ENCODE data around the gene COL4A2. TPM values are rescaled to one million over a fixed set of nuclear protein-coding genes. Genes with fewer than 3 reads are reported as not detected.

Gene COL4A2
- total and polyA plus RNA-seq, 2 experiments from 2014 or later, result 146 to 455 TPM

DNA sequence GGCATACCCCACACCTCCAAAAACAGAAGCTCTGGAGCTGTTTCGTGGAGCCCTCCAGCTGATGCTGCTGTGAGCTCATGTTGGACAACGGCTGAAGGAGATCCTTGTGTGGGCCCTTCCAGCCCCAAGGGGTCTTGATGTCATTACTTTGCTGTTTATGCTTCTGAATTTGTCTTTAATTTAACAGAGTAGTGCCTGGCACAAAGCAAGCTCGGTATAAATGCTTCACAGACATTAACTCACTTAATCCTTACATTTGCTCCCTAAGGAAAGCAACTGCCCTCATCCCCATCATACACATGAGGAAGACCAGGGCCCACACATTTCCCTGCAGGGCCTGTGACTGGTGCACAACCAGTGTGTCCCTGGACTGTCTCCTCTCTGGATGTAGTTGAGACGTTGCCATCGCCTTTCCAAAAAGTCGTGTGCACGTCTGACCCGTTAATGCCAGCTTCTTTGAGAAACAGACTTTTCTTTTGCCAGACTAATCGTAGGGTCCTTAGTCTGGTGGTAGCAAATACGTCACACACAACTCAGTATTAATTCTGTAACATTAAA is 7.7 kb upstream of the COL4A2 start:
- no peak overlapping the region for H2AFZ ChIP-seq
- H3K4me1 ChIP-seq (ENCODE audit: insufficient read depth), result peaks cover 33% of the 10 kb centered on the region
- 74 to 76% methylated on average over 10 of the region's 10 CpGs for WGBS, 2 experiments (ENCODE audit: low coverage in 1 of 2, low lambda C conversion rate in 2 of 2, missing lambda C conversion rate in 2 of 2)
- no peak overlapping the region for H3K27ac ChIP-seq
- H3K9me2 ChIP-seq (ENCODE audit: insufficient read depth), result no peaks in the 10 kb centered on the region
- H3K36me3 ChIP-seq (ENCODE audit: low read depth), result no peaks in the 10 kb centered on the region
- TF ChIP-seq EZH2phosphoT487 (IDR thresholded peaks at IDR 0.05; ENCODE audit: insufficient read depth, low read depth) (no peak), EZH2 (IDR thresholded peaks at IDR 0.05; ENCODE audit: insufficient read depth, poor library complexity, severe bottlenecking) (no peak)
- H3K4me3 ChIP-seq, result no peak overlapping the region
- H3K79me2 ChIP-seq (ENCODE audit: insufficient read depth), result peaks cover 35% of the 10 kb centered on the region
- H3K27me3 ChIP-seq (replicated peaks; ENCODE audit: insufficient read depth), result no peaks in the 10 kb centered on the region
- H4K20me1 ChIP-seq (ENCODE audit: insufficient read depth), result no peaks in the 10 kb centered on the region
- in situ Hi-C loops (cut with MboI), result no loop called here
- H3K9me3 ChIP-seq (ENCODE audit: low read depth), result no peaks in the 10 kb centered on the region
- no peak for DNase-seq
- H3F3A ChIP-seq (ENCODE audit: insufficient read depth), result peaks cover 52% of the 10 kb centered on the region
- no peak overlapping the region for H3K9ac ChIP-seq
- H3K4me2 ChIP-seq (ENCODE audit: unreplicated experiment), result no peak overlapping the region

DNA sequence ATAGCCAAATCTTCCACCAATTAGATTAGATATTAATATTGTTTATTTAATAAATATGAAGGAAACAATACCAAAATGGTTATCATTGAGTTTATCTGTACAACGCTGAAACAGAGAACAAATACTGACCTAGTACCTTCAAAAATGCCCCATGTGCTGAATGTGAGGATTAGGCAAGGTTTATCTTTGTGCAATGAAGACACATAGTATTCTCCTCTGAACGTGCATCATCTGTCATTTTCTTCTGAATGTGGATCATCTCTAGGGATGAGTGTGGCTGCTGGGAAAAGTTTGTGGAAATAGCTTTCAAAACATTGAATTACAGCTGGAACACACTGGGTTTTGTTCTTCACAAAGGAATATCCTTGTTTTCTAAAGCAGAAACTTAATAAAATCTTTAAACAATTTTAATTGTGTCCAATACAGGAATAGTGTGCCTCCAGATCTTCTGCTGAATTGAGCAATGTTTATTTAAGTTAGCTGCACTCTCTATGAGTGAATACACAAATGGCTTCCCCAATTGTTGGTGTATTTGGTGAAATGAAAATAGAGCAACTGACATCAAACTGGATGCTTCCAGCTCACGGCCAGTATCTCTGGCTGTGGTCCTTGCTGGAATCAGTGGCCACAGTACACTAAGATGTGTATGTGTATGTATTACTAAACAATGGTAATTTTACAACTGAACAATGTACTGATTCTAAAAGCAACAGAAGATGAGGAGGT is 6.8 kb upstream of the COL4A2 start:
- Histone ChIP-seq H3K9me2 (ENCODE audit: insufficient read depth) (no peaks in the 10 kb centered on the region), H3K4me1 (ENCODE audit: insufficient read depth) (peaks cover 36% of the 10 kb centered on the region), H3K9ac (no peak overlapping the region), H3K79me2 (ENCODE audit: insufficient read depth) (peaks cover 44% of the 10 kb centered on the region), H3K9me3 (ENCODE audit: low read depth) (no peaks in the 10 kb centered on the region), H4K20me1 (ENCODE audit: insufficient read depth) (no peaks in the 10 kb centered on the region), H3K36me3 (ENCODE audit: low read depth) (no peaks in the 10 kb centered on the region), H3K27ac (no peak overlapping the region), H3K27me3 (replicated peaks; ENCODE audit: insufficient read depth) (no peaks in the 10 kb centered on the region), H3F3A (ENCODE audit: insufficient read depth) (peaks cover 45% of the 10 kb centered on the region), H3K4me2 (ENCODE audit: unreplicated experiment) (peak overlapping the region; percentile 19), H2AFZ (no peak overlapping the region), H3K4me3 (no peak overlapping the region)
- WGBS, 2 experiments (ENCODE audit: low coverage in 1 of 2, low lambda C conversion rate in 2 of 2, missing lambda C conversion rate in 2 of 2), result 93 to 95% methylated on average over 3 of the region's 3 CpGs
- in situ Hi-C loops (cut with MboI), result no loop called here
- no peak for TF ChIP-seq EZH2 (IDR thresholded peaks at IDR 0.05; ENCODE audit: insufficient read depth, poor library complexity, severe bottlenecking)
- TF ChIP-seq EZH2phosphoT487 (IDR thresholded peaks at IDR 0.05; ENCODE audit: insufficient read depth, low read depth), result no peak
- DNase-seq, result no peak

DNA sequence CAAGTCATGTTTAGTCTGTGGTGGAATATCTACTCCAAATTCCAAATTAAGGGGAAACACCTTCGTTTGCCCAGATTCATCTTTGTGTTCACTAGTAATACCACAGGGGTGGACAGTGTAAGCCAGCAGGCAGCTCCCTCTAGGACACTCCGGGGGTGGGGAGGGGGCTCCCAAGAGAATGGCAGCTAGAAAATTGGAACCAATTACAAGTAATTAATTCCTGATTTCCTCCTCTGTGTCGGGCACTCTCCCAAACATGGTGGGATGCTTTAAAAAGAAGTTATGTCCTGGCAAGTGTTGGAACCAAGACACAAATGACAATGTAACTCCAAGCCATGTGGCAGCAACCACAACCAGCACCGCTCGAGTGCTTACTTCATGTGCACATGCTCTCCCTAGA is 6.0 kb upstream of the COL4A2 start:
- H3K9me2 ChIP-seq (ENCODE audit: insufficient read depth), result no peaks in the 10 kb centered on the region
- in situ Hi-C loops (cut with MboI), result no loop called here
- H2AFZ ChIP-seq, result peak overlapping the region; percentile 43; the same call in 1 of the 2 replicates
- no peaks in the 10 kb centered on the region for H3K9me3 ChIP-seq (ENCODE audit: low read depth)
- H3K36me3 ChIP-seq (ENCODE audit: low read depth), result no peaks in the 10 kb centered on the region
- no peaks in the 10 kb centered on the region for H3K27me3 ChIP-seq (replicated peaks; ENCODE audit: insufficient read depth)
- H3K79me2 ChIP-seq (ENCODE audit: insufficient read depth), result peaks cover 49% of the 10 kb centered on the region
- TF ChIP-seq EZH2 (IDR thresholded peaks at IDR 0.05; ENCODE audit: insufficient read depth, poor library complexity, severe bottlenecking) (no peak), EZH2phosphoT487 (IDR thresholded peaks at IDR 0.05; ENCODE audit: insufficient read depth, low read depth) (no peak)
- DNase-seq, result no peak
- peak overlapping the region; percentile 57 for H3K27ac ChIP-seq
- H3K4me3 ChIP-seq, result peak overlapping the region; percentile 37; the same call in 1 of the 2 replicates
- peaks cover 43% of the 10 kb centered on the region for H3K4me1 ChIP-seq (ENCODE audit: insufficient read depth)
- no peaks in the 10 kb centered on the region for H4K20me1 ChIP-seq (ENCODE audit: insufficient read depth)
- H3K9ac ChIP-seq, result peak overlapping the region; percentile 15; the same call in 1 of the 2 replicates
- H3K4me2 ChIP-seq (ENCODE audit: unreplicated experiment), result peak overlapping the region; percentile 65
- H3F3A ChIP-seq (ENCODE audit: insufficient read depth), result peaks cover 52% of the 10 kb centered on the region
- 40% methylated on average over 5 of the region's 5 CpGs for WGBS, 2 experiments (ENCODE audit: low coverage in 1 of 2, low lambda C conversion rate in 2 of 2, missing lambda C conversion rate in 2 of 2)

DNA sequence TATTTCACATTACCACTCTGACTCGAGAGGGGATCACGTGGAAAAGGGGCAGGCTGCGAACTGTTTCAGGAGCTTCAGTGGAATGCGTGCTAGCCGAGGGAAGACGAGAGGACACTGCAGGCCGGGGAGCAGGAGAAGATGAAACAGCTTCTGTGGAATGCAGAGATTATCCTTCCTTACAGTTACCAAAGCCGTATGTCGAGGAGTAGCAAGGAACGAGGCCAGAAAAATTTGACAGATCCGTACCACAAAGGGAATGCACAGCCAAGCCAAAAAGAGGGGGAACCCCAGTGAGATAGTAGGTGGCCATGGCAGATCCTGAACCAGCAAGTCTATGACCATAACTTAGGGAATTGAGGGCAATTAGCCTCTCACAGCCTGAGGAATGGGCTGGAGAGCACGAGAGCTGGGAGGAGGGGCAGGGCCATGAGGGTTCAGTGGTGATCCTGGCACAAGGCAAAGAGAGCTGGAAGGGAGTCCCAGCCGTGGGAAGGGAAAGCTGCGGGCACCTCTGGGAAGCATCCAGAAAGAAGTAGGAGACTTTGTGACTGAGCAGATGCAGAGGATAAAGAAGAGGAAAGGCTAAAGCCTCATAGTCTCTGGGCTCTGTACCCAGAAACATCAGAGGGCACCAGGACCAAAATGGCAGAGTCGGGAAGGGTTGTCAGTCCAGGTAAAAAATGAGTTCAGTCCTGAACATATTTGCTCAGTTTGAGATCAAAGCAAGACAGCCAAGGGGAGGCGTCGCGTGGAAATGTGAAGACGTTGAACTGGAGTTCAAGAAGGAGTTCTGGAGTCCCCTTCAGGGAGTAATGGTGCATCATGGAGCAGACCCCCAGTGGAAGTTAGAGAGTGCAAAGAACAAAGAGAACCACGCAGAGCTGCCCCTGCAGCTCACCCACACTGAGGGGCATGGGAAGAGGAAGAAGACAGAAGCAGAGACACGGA is 5.2 kb upstream of the COL4A2 start:
- Histone ChIP-seq H3K27me3 (replicated peaks; ENCODE audit: insufficient read depth) (no peaks in the 10 kb centered on the region), H3K9ac (peak overlapping the region; percentile 15; the same call in 1 of the 2 replicates), H3K27ac (peak overlapping the region; percentile 57), H3K9me2 (ENCODE audit: insufficient read depth) (no peaks in the 10 kb centered on the region), H3K4me2 (ENCODE audit: unreplicated experiment) (peak overlapping the region; percentile 65), H3K4me3 (peak overlapping the region; percentile 37; the same call in 1 of the 2 replicates), H3K4me1 (ENCODE audit: insufficient read depth) (peaks cover 43% of the 10 kb centered on the region), H3K79me2 (ENCODE audit: insufficient read depth) (peaks cover 41% of the 10 kb centered on the region), H3K9me3 (ENCODE audit: low read depth) (no peaks in the 10 kb centered on the region), H3K36me3 (ENCODE audit: low read depth) (no peaks in the 10 kb centered on the region), H3F3A (ENCODE audit: insufficient read depth) (peaks cover 52% of the 10 kb centered on the region), H2AFZ (peak overlapping the region; percentile 43; the same call in 1 of the 2 replicates), H4K20me1 (ENCODE audit: insufficient read depth) (no peaks in the 10 kb centered on the region)
- WGBS, 2 experiments (ENCODE audit: low coverage in 1 of 2, low lambda C conversion rate in 2 of 2, missing lambda C conversion rate in 2 of 2), result 42 to 43% methylated on average over 21 of the region's 21 CpGs
- TF ChIP-seq EZH2phosphoT487 (IDR thresholded peaks at IDR 0.05; ENCODE audit: insufficient read depth, low read depth) (no peak), EZH2 (IDR thresholded peaks at IDR 0.05; ENCODE audit: insufficient read depth, poor library complexity, severe bottlenecking) (no peak)
- in situ Hi-C loops (cut with MboI), result no loop called here
- peak; percentile 91 for DNase-seq
